K562 (cell line): Measurements from ENCODE around the gene CTIF. TPM values are rescaled to one million over a fixed set of nuclear protein-coding genes. Genes with fewer than 3 reads are reported as not detected.

Experiments
- ATAC-seq: fragments of 200-7000 bp; cut with Tn5 transposase; 3 replicates; pipeline ENCODE4 v1.9.1; 2020; ENCODE audit warnings: moderate library complexity
- BruUV-seq: library from RNA; stranded (reverse); fragments of 400-500 nt; replicated peaks from 2 replicates; lab custom pipeline; 2021; lab: Mats Ljungman, UMichigan
- CTCF ChIA-PET: fragments of 300-600 bp; formaldehyde crosslinking; extraction: SDS; loops from one replicate; lab custom pipeline; 2021; ENCODE audit warnings: low intra/inter-chr PET ratio; lab: Yijun Ruan, JAX
- POLR2A ChIA-PET: fragments of 300-600, 350-650 bp; sonication (Branson Sonifier 250); formaldehyde crosslinking; extraction: SDS; loops from one replicate; lab custom pipeline; 2021; ENCODE audit warnings: antibody characterized with exemption, inconsistent platforms; lab: Yijun Ruan, JAX
- DNase-seq, 4 experiments: peaks; one replicate each; pipeline versions ENCODE4 v3.0.0 to v3.0.0-alpha.2; 2011 to 2018; ENCODE audit warnings: low spot score in 3 of 4, mixed read lengths in 3 of 4; ENCODE audit errors: extremely low read depth in 1 of 4
- FAIRE-seq: peaks from 2 replicates; lab custom pipeline; 2011; peaks lifted over from hg19 to GRCh38; lab: Jason Lieb, UNC
- H2AFZ ChIP-seq: 2 replicates; pipeline ENCODE4 v1.6.0; 2011; ENCODE audit warnings: low read depth, low read length, control low read depth, inconsistent platforms
- H3K27ac ChIP-seq: fragments of 200-600 bp; 3 replicates; pipeline ENCODE4 v1.8.0; 2011; ENCODE audit warnings: low read depth, mild to moderate bottlenecking, control low read depth, inconsistent platforms, low read length, moderate library complexity, mixed read lengths; ENCODE audit errors: extremely low read depth
- H3K27me3 ChIP-seq, 2 experiments: fragments of 300-600 bp in 1 of 2; 2 replicates in 1 of 2; 3 replicates in 1 of 2; pipeline versions ENCODE4 v1.6.0 to v1.8.0; 2011; ENCODE audit warnings: inconsistent platforms in 2 of 2, low read length in 2 of 2, mild to moderate bottlenecking in 1 of 2, mixed read lengths in 1 of 2, moderate library complexity in 1 of 2; ENCODE audit not compliant: control insufficient read depth in 2 of 2, insufficient read depth in 2 of 2
- H3K36me3 ChIP-seq: fragments of 300-600 bp; 3 replicates; pipeline ENCODE4 v1.8.0; 2011; ENCODE audit warnings: mild to moderate bottlenecking, low read length, inconsistent platforms; ENCODE audit not compliant: control insufficient read depth, insufficient read depth
- H3K4me1 ChIP-seq, 2 experiments: fragments of 200-600 bp in 1 of 2; replicated peaks in 1 of 2; 2 replicates in 1 of 2; 3 replicates in 1 of 2; pipeline versions ENCODE4 v1.5.1 to v1.8.0; 2011; ENCODE audit warnings: inconsistent platforms in 2 of 2, low read length in 2 of 2, mild to moderate bottlenecking in 1 of 2, mixed read lengths in 1 of 2, moderate library complexity in 1 of 2; ENCODE audit not compliant: control insufficient read depth in 2 of 2, insufficient read depth in 2 of 2
- H3K4me2 ChIP-seq: 2 replicates; pipeline ENCODE4 v1.6.1; 2011; ENCODE audit warnings: low read length, control low read depth, inconsistent platforms, mixed read lengths; ENCODE audit not compliant: insufficient read depth
- H3K4me3 ChIP-seq: fragments of 200-600 bp; sonication (generic), shearing (Covaris generic); 2 replicates; pipeline ENCODE4 v1.5.1; 2016; ENCODE audit warnings: control low read depth, inconsistent platforms
- H3K79me2 ChIP-seq: fragments of 200-600 bp; 3 replicates; pipeline ENCODE4 v1.8.0; 2011; ENCODE audit warnings: low read length, inconsistent platforms; ENCODE audit not compliant: control insufficient read depth, insufficient read depth
- H3K9ac ChIP-seq, 2 experiments: 2 replicates each; pipeline versions ENCODE4 v1.6.0 to v1.6.1; 2011; ENCODE audit warnings: low read depth in 2 of 2, low read length in 2 of 2, control low read depth in 1 of 2, inconsistent platforms in 1 of 2, mild to moderate bottlenecking in 1 of 2, mixed read lengths in 1 of 2; ENCODE audit not compliant: insufficient read depth in 1 of 2
- H3K9me1 ChIP-seq: one replicate; pipeline ENCODE4 v1.6.0; 2011; ENCODE audit warnings: inconsistent platforms, mild to moderate bottlenecking, low read length, moderate library complexity; ENCODE audit not compliant: control insufficient read depth, insufficient read depth
- H3K9me3 ChIP-seq: replicated peaks from 2 replicates; pipeline ENCODE4 v1.5.1; 2011; ENCODE audit warnings: low read depth, low read length, inconsistent platforms; ENCODE audit not compliant: control insufficient read depth, insufficient read depth
- H4K20me1 ChIP-seq: replicated peaks from 2 replicates; pipeline ENCODE4 v1.6.1; 2011; ENCODE audit warnings: low read length, inconsistent platforms, mixed read lengths; ENCODE audit not compliant: control insufficient read depth, insufficient read depth
- CLOCK ChIP-seq: fragments of 250-450 bp; sonication (Bioruptor Pico); IDR thresholded peaks from 2 replicates; pipeline ENCODE4 v1.4.0; 2020; ENCODE audit warnings: mild to moderate bottlenecking, moderate library complexity, borderline replicate concordance
- CUX1 ChIP-seq: fragments of 200-800 bp; sonication (Bioruptor generic); IDR thresholded peaks from 2 replicates; pipeline ENCODE4 v1.6.1; 2016; ENCODE audit warnings: missing genetic modification characterization, missing compliant biosample characterization
- HMG20A ChIP-seq: fragments of 450-650 bp; formaldehyde crosslinking; conservative IDR thresholded peaks from 2 replicates; pipeline ENCODE4 v1.4.0; 2020; ENCODE audit warnings: mild to moderate bottlenecking, mixed read lengths
- MXI1 ChIP-seq: IDR thresholded peaks from 2 replicates; pipeline ENCODE4 v1.6.1; 2011; ENCODE audit warnings: low read depth, mild to moderate bottlenecking, improper control_type of control experiment, low read length
- ZBTB34 ChIP-seq: fragments of 250-450 bp; sonication (Bioruptor Pico); IDR thresholded peaks from 2 replicates; pipeline ENCODE4 v1.8.0; 2021; ENCODE audit warnings: mild to moderate bottlenecking, moderate library complexity
- ZFP30 ChIP-seq: fragments of 250-450 bp; sonication (Bioruptor Pico); IDR thresholded peaks from 2 replicates; pipeline ENCODE4 v1.8.0; 2022; ENCODE audit warnings: moderate library complexity, mild to moderate bottlenecking, inconsistent platforms, borderline replicate concordance
- WGBS: fragments of 100-300 bp; shearing (Covaris generic); methylation state at CpG from one replicate; pipeline ENCODE4 v1.1.6; 2016; ENCODE audit warnings: low coverage, mixed read lengths; ENCODE audit not compliant: insufficient coverage; ENCODE audit errors: missing lambda C conversion rate; 5-methylcytosine and 5-hydroxymethylcytosine counted together
- in situ Hi-C: fragments of 300-500 bp; cut with MboI; formaldehyde crosslinking; loops from 4 replicates; pipeline ENCODE4 v1.15.0; 2018; ENCODE audit warnings: inconsistent platforms, mixed read lengths
- intact Hi-C: fragments of 100-400 bp; cut with micrococcal nuclease; formaldehyde crosslinking; loops from 2 replicates; pipeline ENCODE4 v1.14.2; 2022
- polyA plus RNA-seq, 8 experiments: library from polyadenylated mRNA; depleted of rRNA in 4 of 8; stranded (reverse) in 5 of 8; unstranded in 3 of 8; fragments of >200 nt; fragmentation: Nextera tagmentation in 2 of 8; fragmentation: Illumina TruSeq in 1 of 8; extraction: Ambion mirVana in 2 of 8; extraction: Trizol in 1 of 8; gene quantifications; 2 replicates each; pipeline versions ENCODE4 v1.2.1 to v1.2.3, GENCODE V29; 2011 to 2014; ENCODE audit warnings: inconsistent platforms in 1 of 8, missing spikeins in 1 of 8
- total RNA-seq, 7 experiments: library from RNA; depleted of rRNA in 6 of 7; stranded (reverse); fragments of >200 nt in 6 of 7; fragmentation: Illumina TruSeq in 2 of 7; extraction: Trizol in 2 of 7; gene quantifications; 2 replicates each; pipeline versions ENCODE4 v1.2.1 to v1.2.3, GENCODE V29; 2011 to 2021; ENCODE audit warnings: low replicate concordance in 1 of 7

The CTIF gene
- total and polyA plus RNA-seq, 9 of the 15 experiments (the other 6 are each of a cell fraction or from before 2014, with no cell fraction given): 0.17 to 11.5 (median 2.2) TPM

GRCh38 chr18:48838166-48838775, 299.4 kb downstream of the CTIF start:
- Histone ChIP-seq H3K9me3 (no peaks in the 10 kb centered on the region), H3K4me2 (no peak overlapping the region), H4K20me1 (no peaks in the 10 kb centered on the region), H3K27me3 (no peaks in the 10 kb centered on the region), H3K9ac (no peak overlapping the region), H3K4me1 (peaks cover 20 to 25% of the 10 kb centered on the region in 2 experiments), H3K4me3 (no peak overlapping the region), H3K27ac (no peak overlapping the region), H3K36me3 (no peaks in the 10 kb centered on the region), H3K9me1 (no peaks in the 10 kb centered on the region), H3K79me2 (no peaks in the 10 kb centered on the region), H2AFZ (no peak overlapping the region)
- BruUV-seq: no TSS peak
- FAIRE-seq (no peak), DNase-seq (no peak), ATAC-seq (no peak)
- ChIA-PET POLR2A (no interaction called here), CTCF (no interaction called here)
- intact Hi-C loops (no loop called here), in situ Hi-C loops (no loop called here)
- WGBS: 69% methylated on average over 12 of the region's 12 CpGs
- no peak for TF ChIP-seq HMG20A
- no peak for TF ChIP-seq CUX1
- no peak for TF ChIP-seq CLOCK (CRISPR knock-in tag)
- no peak for TF ChIP-seq MXI1
- no peak for TF ChIP-seq ZFP30 (CRISPR knock-in tag)
- TF ChIP-seq ZBTB34: no peak
